Measurements from ENCODE around the gene CDH13.

DNA sequence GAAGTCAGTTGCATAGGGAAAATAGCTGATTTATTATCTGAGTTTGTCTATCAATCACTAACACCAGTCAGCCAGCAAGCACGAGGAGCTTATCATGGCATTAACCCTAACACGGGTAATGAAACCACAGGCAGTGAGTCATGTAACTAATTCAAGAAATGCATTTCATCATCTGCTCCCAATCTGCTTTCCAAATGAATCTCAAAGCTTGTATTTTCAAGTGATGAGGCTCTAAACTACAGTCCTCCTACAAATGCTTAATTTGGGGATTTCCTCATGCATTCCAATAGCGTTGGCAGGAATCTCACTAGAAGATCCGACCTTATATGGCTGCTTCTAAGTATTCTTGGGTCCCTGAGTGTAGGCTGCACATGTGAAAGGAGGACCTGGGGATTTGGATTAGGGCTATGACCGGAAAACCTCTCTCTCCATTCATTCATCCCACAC lies 1062.6 kb downstream of the CDH13 start:
- no peak for TF ChIP-seq EZH2 (IDR thresholded peaks at IDR 0.05; ENCODE audit: borderline replicate concordance)
- TF ChIP-seq, protein P1, sequence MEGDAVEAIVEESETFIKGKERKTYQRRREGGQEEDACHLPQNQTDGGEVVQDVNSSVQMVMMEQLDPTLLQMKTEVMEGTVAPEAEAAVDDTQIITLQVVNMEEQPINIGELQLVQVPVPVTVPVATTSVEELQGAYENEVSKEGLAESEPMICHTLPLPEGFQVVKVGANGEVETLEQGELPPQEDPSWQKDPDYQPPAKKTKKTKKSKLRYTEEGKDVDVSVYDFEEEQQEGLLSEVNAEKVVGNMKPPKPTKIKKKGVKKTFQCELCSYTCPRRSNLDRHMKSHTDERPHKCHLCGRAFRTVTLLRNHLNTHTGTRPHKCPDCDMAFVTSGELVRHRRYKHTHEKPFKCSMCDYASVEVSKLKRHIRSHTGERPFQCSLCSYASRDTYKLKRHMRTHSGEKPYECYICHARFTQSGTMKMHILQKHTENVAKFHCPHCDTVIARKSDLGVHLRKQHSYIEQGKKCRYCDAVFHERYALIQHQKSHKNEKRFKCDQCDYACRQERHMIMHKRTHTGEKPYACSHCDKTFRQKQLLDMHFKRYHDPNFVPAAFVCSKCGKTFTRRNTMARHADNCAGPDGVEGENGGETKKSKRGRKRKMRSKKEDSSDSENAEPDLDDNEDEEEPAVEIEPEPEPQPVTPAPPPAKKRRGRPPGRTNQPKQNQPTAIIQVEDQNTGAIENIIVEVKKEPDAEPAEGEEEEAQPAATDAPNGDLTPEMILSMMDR (IDR thresholded peaks at IDR 0.05; ENCODE audit: poor library complexity) = no peak

Measured in hepatocyte (in vitro differentiated cells).